Stimulated activated CD8-positive, alpha-beta memory T cell treated with anti-CD3 and anti-CD28 coated beads, Interleukin-4, amount 100 ng/mL, for 1 hour (primary cell): ENCODE data around the gene PNMA8A.
A peak's percentile ranks its signal among the peaks of the same experiment; 100 is the strongest.
"Not testable (repeated sequence)": the region's sequence is repeated elsewhere in the genome, so short reads cannot be mapped to it uniquely, and the experiment has no call there.

Source experiments
- DNase-seq, 2 donors: peaks; one replicate each; pipeline ENCODE4 v3.0.0-alpha.2; 2020; ENCODE audit warnings: low read depth in 2 of 2, low spot score in 1 of 2

Gene PNMA8A

DNA sequence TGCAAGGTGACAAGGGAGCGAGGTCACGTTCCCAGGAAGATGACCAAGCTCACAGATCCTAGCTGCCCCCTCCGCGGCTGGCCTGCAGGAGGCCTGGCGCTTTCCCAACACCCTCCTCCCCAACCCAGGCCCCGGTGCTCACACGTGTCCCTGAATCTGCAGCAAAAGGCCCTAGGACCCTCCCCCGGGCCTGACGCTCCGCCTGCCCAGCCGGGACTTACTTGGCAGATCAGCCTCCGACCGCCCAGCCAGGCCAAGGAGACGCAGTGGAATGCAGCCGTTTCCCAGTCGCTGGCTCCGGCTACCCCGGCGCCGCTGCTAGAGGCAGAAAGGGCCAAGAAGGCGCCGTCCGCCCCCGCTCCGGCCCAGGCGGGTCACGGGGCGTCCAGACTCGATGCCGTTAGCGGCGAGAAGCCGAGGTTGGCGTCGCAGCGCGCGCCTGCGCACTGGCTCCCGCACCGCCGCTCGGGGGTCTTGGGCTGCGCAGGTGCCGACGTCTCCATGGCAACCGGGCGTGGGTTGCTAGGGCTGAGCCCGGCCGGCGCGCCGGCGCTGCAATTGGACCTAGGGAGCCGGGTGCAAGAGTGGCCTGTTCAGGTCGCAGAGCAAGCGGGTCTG, at the start of gene PNMA8A:
Gene PNMA8A, minus strand, starts transcription at position 448 of the 618 bp plus-strand sequence. CDS start 528 bp downstream, outside the sequence.
- no peak for DNase-seq

GRCh38 chr19:46520616-46521015, 49.3 kb upstream of the PNMA8A start:
- DNase-seq = no peak

DNA sequence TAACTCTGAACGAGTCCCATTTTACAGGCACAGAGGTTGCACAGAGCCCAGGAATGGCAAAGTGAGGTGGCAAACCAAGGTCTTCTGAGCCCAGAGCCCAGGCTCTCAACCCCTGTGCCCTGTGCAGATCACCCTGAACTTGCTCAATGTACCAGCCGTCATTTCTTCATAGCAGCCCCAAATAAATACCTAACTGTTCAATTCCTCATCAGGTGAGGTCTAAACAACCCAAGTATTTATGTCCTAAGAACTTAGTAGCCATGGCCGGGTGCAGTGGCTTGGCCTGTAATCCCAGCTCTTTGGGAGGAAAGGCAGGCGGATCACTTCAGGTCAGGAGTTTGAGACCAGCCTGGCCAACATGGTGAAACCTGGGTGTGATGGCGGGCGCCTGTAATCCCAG, 46.1 kb upstream of the PNMA8A start:
- no peak for DNase-seq

- DNase-seq = no peak
Observed at GRCh38 chr19:46515879-46516350, 44.6 kb upstream of the PNMA8A start.

DNA sequence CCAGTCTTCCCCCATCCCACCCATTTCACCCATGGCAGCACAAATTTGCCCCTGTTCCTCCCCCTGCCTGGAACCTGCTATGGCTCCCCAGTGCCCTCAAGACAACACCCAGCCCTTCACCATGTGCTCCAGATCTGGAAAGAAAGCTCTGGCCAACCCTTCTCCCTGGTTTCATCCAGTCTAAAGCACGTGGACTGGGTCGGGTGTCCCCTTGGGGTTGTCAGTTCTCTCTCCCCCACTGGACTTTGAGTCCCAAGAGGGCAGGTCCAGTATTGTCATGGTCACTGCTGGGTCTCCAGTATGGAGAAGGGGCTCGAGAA, 43.9 kb upstream of the PNMA8A start:
- DNase-seq = no peak

DNA sequence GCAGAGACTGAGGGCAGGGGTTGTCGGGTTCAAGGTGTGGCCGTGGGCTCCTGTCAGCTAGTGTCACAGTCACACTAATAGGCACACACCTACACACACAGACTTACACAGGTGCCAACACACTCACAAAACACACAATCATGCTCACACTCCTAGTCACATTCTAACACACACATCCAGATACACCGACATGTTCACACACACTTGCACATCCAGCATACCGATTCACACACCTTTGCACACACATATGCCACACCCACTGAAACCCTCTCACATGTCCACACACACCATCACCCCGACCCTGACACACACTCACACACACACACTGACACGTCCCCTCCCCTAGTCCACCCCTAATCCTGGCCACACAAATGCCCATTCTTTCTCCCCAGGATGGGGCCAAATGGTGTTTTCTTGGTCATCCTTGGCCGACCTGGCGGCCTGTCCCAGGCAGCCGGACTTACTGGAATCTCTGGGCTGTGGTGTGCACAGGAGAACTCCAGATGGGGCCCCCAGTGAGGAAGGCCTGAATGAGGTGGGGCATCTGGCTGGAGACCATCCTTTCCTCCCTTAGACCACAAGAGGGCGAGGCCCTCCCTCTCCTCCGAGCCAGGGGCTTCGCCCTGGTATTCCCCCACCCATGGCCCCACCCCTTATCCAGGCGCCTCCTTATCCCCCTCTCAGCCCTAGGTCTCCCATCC, 43.4 kb upstream of the PNMA8A start:
- no peak for DNase-seq

DNA sequence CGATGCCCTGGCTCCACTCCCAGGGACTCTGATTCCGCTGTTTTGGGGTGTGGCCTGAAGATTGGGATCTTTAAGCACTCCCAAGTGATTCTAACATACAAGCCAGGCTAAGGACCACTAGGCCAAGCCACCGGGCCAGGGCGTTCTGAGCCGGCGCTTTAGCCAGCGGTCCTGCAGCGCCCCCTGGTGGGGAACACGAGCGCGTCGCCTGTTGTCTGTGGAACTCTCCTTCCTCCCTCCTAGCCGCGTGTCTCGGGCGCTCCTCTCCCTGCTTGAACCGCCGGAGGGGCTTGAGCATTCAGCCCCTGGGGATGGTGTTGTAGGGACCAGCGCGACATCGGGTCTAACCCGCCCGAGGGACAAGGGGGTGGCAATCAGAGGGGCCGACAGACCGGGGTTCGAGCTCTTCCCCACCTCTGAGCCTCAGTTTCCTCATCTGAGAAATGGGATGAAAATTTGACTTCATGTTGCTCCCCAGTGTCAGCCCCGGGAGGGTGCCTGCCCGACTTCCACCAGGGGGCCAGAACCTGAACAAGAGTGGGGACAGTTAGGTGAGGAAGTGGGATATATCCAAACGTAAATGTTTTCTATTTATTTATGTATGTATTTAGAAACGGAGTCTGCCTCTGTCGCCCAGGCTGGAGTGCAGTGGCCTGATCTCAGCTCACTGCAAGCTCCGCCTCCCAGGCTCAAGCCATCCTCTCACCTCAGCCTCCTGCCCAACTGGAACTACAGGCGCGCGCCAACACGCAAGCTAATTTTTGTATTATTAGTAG, 42.3 kb upstream of the PNMA8A start:
- DNase-seq = peak; percentile 70 to 71

DNA sequence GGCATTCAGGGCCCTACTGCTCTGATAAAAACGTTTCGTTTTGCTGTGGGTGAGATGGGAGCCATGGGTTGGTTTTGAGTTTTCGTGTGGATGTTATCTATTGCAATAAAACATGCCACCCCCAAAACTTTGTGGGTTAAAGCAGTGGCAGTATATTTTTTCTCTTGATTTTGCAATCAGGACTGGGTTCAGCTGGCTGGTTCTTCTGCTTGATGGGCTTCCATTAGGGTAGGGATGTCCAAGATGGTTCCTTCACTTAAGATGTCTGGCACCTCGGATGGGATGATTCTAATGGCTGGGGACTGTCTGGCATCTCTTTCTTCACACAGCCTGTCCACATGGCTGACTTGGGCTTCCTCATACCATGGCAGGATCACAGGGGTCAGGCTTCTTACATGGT, 39.9 kb upstream of the PNMA8A start:
- DNase-seq = no peak

- DNase-seq = no peak
Observed at GRCh38 chr19:46508206-46508605, 36.8 kb upstream of the PNMA8A start.

DNA sequence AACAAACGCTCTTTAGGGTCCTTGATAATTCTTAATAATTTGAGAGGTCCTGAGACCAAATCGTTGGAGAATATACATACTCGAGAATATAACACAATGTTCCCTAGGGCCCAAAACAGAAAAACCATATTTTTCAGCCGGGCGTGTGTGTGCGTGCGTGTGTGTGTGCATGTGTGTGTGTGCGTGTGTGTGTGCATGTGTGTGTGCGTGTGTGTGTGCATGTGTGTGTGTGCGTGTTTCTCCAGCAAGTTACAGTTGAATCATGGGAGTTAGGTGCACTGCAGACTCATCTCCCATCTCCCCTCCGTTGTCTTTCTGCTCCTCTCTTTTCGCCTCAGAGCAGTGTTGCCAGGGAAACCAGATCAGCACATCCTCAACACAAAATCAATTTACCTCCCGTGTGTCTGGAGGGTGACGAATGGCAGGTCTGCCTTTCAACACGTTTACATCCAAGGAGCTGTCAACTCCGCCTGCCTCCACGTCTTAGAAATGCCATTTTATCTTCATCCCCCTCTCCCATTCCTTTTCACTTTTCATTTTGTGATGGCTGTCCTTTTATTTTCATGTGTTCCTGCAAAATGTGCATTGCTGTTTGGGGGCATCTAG, 32.6 kb upstream of the PNMA8A start:
- DNase-seq = no peak

- no peak for DNase-seq
Observed at GRCh38 chr19:46502891-46503290, 31.5 kb upstream of the PNMA8A start.

- DNase-seq = no peak
Observed at GRCh38 chr19:46499692-46500091, 28.3 kb upstream of the PNMA8A start.

DNA sequence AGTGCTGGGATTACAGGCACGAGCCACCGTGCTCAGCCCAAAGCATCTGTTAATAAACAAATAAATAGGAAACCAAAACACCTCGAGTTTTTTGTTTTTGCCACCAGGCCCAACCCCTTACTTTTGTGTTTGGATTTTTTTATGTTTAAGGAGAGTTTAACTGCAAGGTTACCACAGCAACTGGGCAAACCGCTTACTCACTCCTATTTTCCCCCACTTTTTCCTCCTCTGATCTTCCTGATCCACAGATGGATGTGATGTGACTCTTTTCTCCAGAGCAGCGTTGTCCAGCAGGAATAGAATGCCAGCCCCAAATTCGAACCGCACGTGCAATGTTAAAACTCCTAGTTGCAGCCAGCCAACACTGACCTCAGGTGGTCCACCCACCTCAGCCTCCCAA, 26.4 kb upstream of the PNMA8A start:
- no peak for DNase-seq

- not testable (repeated sequence) for DNase-seq
Observed at GRCh38 chr19:46496886-46497285, 25.5 kb upstream of the PNMA8A start.

- DNase-seq = no peak
Observed at GRCh38 chr19:46496304-46496703, 24.9 kb upstream of the PNMA8A start.

DNA sequence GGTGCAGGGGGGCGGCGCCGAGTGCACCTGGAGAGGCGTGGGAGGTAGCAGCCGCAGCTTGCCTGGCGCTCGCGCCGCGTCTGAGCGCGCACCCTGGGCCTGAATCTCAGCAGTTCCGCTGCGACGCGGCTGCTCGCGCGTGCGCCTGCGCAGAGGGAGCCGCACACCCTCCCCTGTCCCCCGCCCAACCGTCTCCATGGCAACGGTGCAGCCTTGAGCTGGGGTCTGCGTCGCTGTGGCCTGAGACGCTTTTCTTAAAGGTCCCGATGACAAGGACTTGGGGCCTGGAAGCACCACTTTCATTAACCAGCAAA, 24.4 kb upstream of the PNMA8A start, which contains the start of gene PNMA8B:
Gene PNMA8B, minus strand, starts transcription at position 82 of the 314 bp plus-strand sequence. CDS start 402 bp downstream, outside the sequence.
- no peak for DNase-seq

DNA sequence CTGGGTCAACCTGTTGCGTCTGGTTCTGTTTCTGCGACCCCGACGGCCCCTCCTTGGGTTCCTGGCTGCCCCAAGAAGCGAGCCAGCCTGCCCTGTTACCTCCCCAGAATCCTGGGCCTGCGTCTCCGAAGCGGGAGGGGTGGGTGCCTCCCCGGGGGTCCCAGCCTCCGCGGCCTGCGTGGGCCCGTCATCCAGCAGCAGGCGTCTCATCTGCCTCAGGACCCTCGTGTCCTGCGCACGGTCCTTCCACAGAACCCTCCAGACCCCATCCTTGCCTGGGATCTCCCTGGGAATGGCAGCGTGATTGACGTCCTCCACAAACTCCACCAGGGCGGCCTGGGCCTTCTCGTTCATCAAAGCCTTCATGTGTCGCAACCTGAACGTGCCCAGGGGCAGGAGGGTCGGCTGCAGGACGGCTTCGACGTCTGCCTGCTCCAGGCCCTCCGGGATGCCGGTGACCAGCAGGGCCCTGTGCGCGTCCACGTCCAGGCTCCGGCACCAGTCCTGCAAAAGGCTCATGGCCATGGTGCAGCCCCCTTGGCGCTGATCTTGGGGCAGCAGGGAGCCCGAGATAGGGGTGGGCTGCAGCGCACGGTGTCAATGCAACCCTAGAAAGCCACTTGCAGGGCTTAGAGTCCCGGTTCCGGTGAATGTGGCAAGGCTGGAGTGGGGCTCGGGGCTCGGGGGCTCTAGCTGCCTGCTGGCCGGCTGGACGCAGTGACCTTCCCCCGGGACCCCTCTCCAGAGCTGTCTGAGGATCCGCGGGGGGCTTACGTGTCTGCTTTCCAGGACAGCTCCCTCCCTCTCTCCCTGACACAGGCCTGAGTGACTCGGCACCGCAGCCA, 23.8 kb upstream of the PNMA8A start:
- DNase-seq = no peak

- DNase-seq = no peak
Observed at GRCh38 chr19:46494146-46494940, 23.0 kb upstream of the PNMA8A start.

- no peak for DNase-seq
Observed at GRCh38 chr19:46493236-46494145, 22.1 kb upstream of the PNMA8A start.
